ENCODE data around the gene KIF3B. TPM values are rescaled to one million over a fixed set of nuclear protein-coding genes. Genes with fewer than 3 reads are reported as not detected.

The KIF3B gene
- total and polyA plus RNA-seq, 2 donors (not counting 1 experiment from before 2014, with no cell fraction given) = 27.6 to 35.6 TPM

DNA sequence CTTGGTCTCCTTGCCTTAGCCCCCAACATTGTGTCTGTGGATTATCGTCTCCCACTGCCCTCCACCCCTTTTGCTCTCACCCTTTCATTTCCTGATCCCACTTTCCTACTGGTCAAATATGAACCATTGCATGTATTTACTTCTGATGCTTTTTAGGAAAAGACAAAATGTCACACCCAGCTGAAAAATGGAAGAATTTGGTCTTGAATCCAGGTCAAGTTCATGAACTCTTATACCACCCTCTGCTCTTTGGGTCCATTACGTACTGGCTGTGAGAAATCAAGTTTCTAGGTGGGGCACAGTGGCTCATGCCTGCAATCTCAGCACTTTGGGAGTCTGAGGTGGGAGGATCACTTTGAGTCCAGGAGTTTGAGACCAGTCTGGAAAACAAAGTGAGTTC, 15.8 kb upstream of the KIF3B start:
- H3K9ac ChIP-seq (ENCODE audit: insufficient read depth, low read length) = no peak overlapping the region
- no peak overlapping the region for H3K4me2 ChIP-seq (ENCODE audit: extremely low read depth, insufficient read depth, low read length)
- H3K36me3 ChIP-seq (ENCODE audit: control insufficient read depth, insufficient read depth, low read length) = no peaks in the 10 kb centered on the region
- H2AFZ ChIP-seq (ENCODE audit: low read length) = no peak overlapping the region
- H4K20me1 ChIP-seq (ENCODE audit: control insufficient read depth, extremely low read depth, insufficient read depth, low read length) = no peaks in the 10 kb centered on the region
- TF ChIP-seq EZH2 (IDR thresholded peaks at IDR 0.05; ENCODE audit: low read length, missing control alignments) = no peak
- TF ChIP-seq, protein P1, sequence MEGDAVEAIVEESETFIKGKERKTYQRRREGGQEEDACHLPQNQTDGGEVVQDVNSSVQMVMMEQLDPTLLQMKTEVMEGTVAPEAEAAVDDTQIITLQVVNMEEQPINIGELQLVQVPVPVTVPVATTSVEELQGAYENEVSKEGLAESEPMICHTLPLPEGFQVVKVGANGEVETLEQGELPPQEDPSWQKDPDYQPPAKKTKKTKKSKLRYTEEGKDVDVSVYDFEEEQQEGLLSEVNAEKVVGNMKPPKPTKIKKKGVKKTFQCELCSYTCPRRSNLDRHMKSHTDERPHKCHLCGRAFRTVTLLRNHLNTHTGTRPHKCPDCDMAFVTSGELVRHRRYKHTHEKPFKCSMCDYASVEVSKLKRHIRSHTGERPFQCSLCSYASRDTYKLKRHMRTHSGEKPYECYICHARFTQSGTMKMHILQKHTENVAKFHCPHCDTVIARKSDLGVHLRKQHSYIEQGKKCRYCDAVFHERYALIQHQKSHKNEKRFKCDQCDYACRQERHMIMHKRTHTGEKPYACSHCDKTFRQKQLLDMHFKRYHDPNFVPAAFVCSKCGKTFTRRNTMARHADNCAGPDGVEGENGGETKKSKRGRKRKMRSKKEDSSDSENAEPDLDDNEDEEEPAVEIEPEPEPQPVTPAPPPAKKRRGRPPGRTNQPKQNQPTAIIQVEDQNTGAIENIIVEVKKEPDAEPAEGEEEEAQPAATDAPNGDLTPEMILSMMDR (conservative IDR thresholded peaks at IDR 0.05 in 1 of 2, IDR thresholded peaks at IDR 0.05 in 1 of 2; ENCODE audit: low read depth in 1 of 2, low read length in 2 of 2) = no peak
- no peaks in the 10 kb centered on the region for H3K79me2 ChIP-seq (ENCODE audit: control insufficient read depth, insufficient read depth, low read length)
- no peak overlapping the region for H3K27ac ChIP-seq (ENCODE audit: insufficient read depth, low read length)
- DNase-seq (ENCODE audit: low read depth in 2 of 2) = no peak
- H3K4me1 ChIP-seq (ENCODE audit: control insufficient read depth, extremely low read depth, insufficient read depth, low read length) = no peaks in the 10 kb centered on the region
- no peaks in the 10 kb centered on the region for H3K9me3 ChIP-seq (ENCODE audit: control insufficient read depth, insufficient read depth, low read depth, low read length)
- no peaks in the 10 kb centered on the region for H3K27me3 ChIP-seq (ENCODE audit: control insufficient read depth, insufficient read depth, low read length)
- no peak overlapping the region for H3K4me3 ChIP-seq (replicated peaks in 1 of 4; ENCODE audit: control extremely low read depth in 1 of 4, insufficient read depth in 1 of 4, low read depth in 3 of 4, low read length in 4 of 4)

DNA sequence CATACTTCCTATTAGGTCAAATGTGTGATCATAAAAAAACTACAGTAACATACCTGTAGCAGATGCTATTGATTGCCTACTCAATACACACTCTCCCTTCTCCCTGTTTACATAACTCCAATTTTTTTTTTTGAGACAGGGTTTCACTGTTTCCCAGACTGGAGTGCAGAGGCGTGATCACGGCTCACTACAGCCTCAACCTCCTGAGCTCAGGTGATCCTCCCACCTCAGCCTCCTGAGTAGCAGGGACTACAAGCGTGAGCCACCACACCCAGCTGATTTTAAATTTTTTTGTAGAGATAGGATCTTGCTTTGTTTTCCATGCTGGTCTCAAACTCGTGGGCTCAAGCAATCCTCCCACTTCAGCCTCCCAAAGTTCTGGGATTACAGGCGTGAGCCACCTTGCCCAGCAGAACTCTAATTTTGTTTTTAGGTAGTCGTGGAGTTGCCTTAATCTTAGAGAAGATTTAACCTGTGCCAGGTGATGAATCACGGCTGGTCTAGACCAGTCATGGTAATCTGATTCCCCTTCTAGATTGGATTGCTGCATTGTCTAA, 14.0 kb upstream of the KIF3B start:
- DNase-seq (ENCODE audit: low read depth in 2 of 2) = no peak
- Histone ChIP-seq H3K27ac (ENCODE audit: insufficient read depth, low read length) (no peak overlapping the region), H3K4me2 (ENCODE audit: extremely low read depth, insufficient read depth, low read length) (no peak overlapping the region), H3K79me2 (ENCODE audit: control insufficient read depth, insufficient read depth, low read length) (no peaks in the 10 kb centered on the region), H2AFZ (ENCODE audit: low read length) (no peak overlapping the region), H3K9ac (ENCODE audit: insufficient read depth, low read length) (no peak overlapping the region), H3K4me3 (replicated peaks in 1 of 4; ENCODE audit: control extremely low read depth in 1 of 4, insufficient read depth in 1 of 4, low read depth in 3 of 4, low read length in 4 of 4) (no peak overlapping the region), H3K4me1 (ENCODE audit: control insufficient read depth, extremely low read depth, insufficient read depth, low read length) (no peaks in the 10 kb centered on the region), H3K9me3 (ENCODE audit: control insufficient read depth, insufficient read depth, low read depth, low read length) (no peaks in the 10 kb centered on the region), H3K36me3 (ENCODE audit: control insufficient read depth, insufficient read depth, low read length) (no peaks in the 10 kb centered on the region), H4K20me1 (ENCODE audit: control insufficient read depth, extremely low read depth, insufficient read depth, low read length) (no peaks in the 10 kb centered on the region), H3K27me3 (ENCODE audit: control insufficient read depth, insufficient read depth, low read length) (no peaks in the 10 kb centered on the region)
- TF ChIP-seq, protein P1 (conservative IDR thresholded peaks at IDR 0.05 in 1 of 2, IDR thresholded peaks at IDR 0.05 in 1 of 2; ENCODE audit: low read depth in 1 of 2, low read length in 2 of 2) = no peak
- no peak for TF ChIP-seq EZH2 (IDR thresholded peaks at IDR 0.05; ENCODE audit: low read length, missing control alignments)

DNA sequence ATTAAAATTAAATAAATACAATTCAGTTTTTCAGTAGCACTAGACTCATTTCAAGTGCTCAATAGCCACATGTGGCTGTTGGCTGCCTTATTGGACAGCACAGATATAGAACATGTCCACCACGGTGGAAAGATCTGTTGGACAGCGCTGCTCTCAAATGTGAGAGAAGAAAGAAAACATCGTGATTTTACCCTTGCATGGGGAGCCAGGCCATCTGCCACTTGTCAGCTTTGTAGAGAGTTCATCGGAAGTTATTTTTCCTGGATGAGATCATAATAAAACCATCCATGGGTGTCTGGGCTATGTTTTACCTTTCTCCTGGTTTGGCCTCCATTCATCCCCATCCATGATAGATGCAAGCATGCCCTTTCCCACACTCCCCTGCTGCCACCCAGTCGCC, 5.8 kb upstream of the KIF3B start:
- H3K9me3 ChIP-seq (ENCODE audit: control insufficient read depth, insufficient read depth, low read depth, low read length) = no peaks in the 10 kb centered on the region
- H4K20me1 ChIP-seq (ENCODE audit: control insufficient read depth, extremely low read depth, insufficient read depth, low read length) = no peaks in the 10 kb centered on the region
- H3K4me1 ChIP-seq (ENCODE audit: control insufficient read depth, extremely low read depth, insufficient read depth, low read length) = no peaks in the 10 kb centered on the region
- peaks cover 7% of the 10 kb centered on the region for H3K27me3 ChIP-seq (ENCODE audit: control insufficient read depth, insufficient read depth, low read length)
- H3K36me3 ChIP-seq (ENCODE audit: control insufficient read depth, insufficient read depth, low read length) = no peaks in the 10 kb centered on the region
- H2AFZ ChIP-seq (ENCODE audit: low read length) = no peak overlapping the region
- H3K79me2 ChIP-seq (ENCODE audit: control insufficient read depth, insufficient read depth, low read length) = no peaks in the 10 kb centered on the region
- H3K4me2 ChIP-seq (ENCODE audit: extremely low read depth, insufficient read depth, low read length) = no peak overlapping the region
- H3K9ac ChIP-seq (ENCODE audit: insufficient read depth, low read length) = no peak overlapping the region
- DNase-seq (ENCODE audit: low read depth in 2 of 2) = no peak
- no peak overlapping the region for H3K4me3 ChIP-seq (replicated peaks in 1 of 4; ENCODE audit: control extremely low read depth in 1 of 4, insufficient read depth in 1 of 4, low read depth in 3 of 4, low read length in 4 of 4)
- no peak overlapping the region for H3K27ac ChIP-seq (ENCODE audit: insufficient read depth, low read length)
- TF ChIP-seq, protein P1 (conservative IDR thresholded peaks at IDR 0.05 in 1 of 2, IDR thresholded peaks at IDR 0.05 in 1 of 2; ENCODE audit: low read depth in 1 of 2, low read length in 2 of 2) = no peak
- no peak for TF ChIP-seq EZH2 (IDR thresholded peaks at IDR 0.05; ENCODE audit: low read length, missing control alignments)

Measured in fibroblast of lung (primary cell).